A549 (cell line): Measurements from ENCODE around the gene SLC39A11. TPM values are rescaled to one million over a fixed set of nuclear protein-coding genes. Genes with fewer than 3 reads are reported as not detected.
A peak's percentile ranks its signal among the peaks of the same experiment; 100 is the strongest.

Source experiments
- ATAC-seq, 2 experiments: fragments of 200-7000 bp in 1 of 2; fragments of >200 bp in 1 of 2; cut with Nextera tagmentation in 1 of 2; cut with Tn5 transposase in 1 of 2; 3 replicates each; pipeline versions ENCODE4 v1.8.0 to v1.9.1; 2018 to 2020; ENCODE audit warnings: mild to moderate bottlenecking in 1 of 2, moderate library complexity in 1 of 2
- CTCF ChIA-PET: fragments of 300-600 bp; sonication (Branson Sonifier 250); formaldehyde crosslinking; extraction: SDS; loops from one replicate; lab custom pipeline; 2021; ENCODE audit warnings: antibody characterized with exemption, inconsistent platforms; lab: Yijun Ruan, JAX
- POLR2A ChIA-PET: fragments of 350-600 bp; formaldehyde crosslinking; extraction: SDS; loops from one replicate; lab custom pipeline; 2021; ENCODE audit warnings: antibody characterized with exemption, inconsistent platforms; lab: Yijun Ruan, JAX
- DNase-seq, 2 experiments: peaks; one replicate each; pipeline versions ENCODE4 v3.0.0 to v3.0.0-alpha.2; 2011 to 2016; ENCODE audit warnings: low read depth in 1 of 2, low spot score in 1 of 2
- FAIRE-seq: peaks from 2 replicates; lab custom pipeline; 2011; peaks lifted over from hg19 to GRCh38; lab: Jason Lieb, UNC
- H3K27ac ChIP-seq, 2 experiments: fragments of >200 bp; sonication (Bioruptor Twin); formaldehyde crosslinking; 3 replicates each; pipeline ENCODE4 v1.5.1; 2016 to 2017
- H3K4me1 ChIP-seq: fragments of >200 bp; sonication (Bioruptor Twin); formaldehyde crosslinking; 3 replicates; pipeline ENCODE4 v1.6.1; 2016
- H3K4me2 ChIP-seq: fragments of >200 bp; sonication (Bioruptor Twin); formaldehyde crosslinking; 3 replicates; pipeline ENCODE4 v1.6.1; 2016
- H3K4me3 ChIP-seq: fragments of >200 bp; sonication (Bioruptor Twin); formaldehyde crosslinking; 3 replicates; pipeline ENCODE4 v1.5.1; 2016
- H3K9me3 ChIP-seq: fragments of >200 bp; sonication (Bioruptor Twin); formaldehyde crosslinking; 3 replicates; pipeline ENCODE4 v1.6.1; 2016
- BHLHE40 ChIP-seq: IDR thresholded peaks from 2 replicates; pipeline ENCODE4 v1.6.1; 2012; ENCODE audit warnings: low read depth, low read length, inconsistent platforms
- CBX8 ChIP-seq: fragments of 200-600 bp; sonication (generic); IDR thresholded peaks from 2 replicates; pipeline ENCODE4 v1.6.1; 2016
- CEBPB ChIP-seq, 2 experiments: fragments of >200 bp in 1 of 2; sonication (Bioruptor Twin) in 1 of 2; formaldehyde crosslinking in 1 of 2; IDR thresholded peaks; 2 replicates each; pipeline ENCODE4 v1.6.1; 2012 to 2016
- CTCF ChIP-seq: fragments of >200 bp; sonication (Bioruptor Twin); formaldehyde crosslinking; IDR thresholded peaks from 3 replicates; pipeline ENCODE4 v1.5.1; 2016
- EHF ChIP-seq: fragments of 250-450 bp; sonication (Bioruptor Pico); IDR thresholded peaks from 2 replicates; pipeline ENCODE4 v1.5.0; 2020; ENCODE audit warnings: mild to moderate bottlenecking
- FOSL2 ChIP-seq, 2 experiments: fragments of 450-650 bp in 1 of 2; fragments of >200 bp in 1 of 2; sonication (Bioruptor Twin) in 1 of 2; formaldehyde crosslinking; IDR thresholded peaks; 2 replicates each; pipeline versions ENCODE4 v1.5.0 to v1.6.1; 2016 to 2020; ENCODE audit warnings: mild to moderate bottlenecking in 1 of 2, moderate library complexity in 1 of 2
- HDAC2 ChIP-seq: fragments of 200-600 bp; sonication (generic); IDR thresholded peaks from 2 replicates; pipeline ENCODE4 v1.6.1; 2016
- HOXA7 ChIP-seq: fragments of 250-450 bp; sonication (Bioruptor Pico); IDR thresholded peaks from 2 replicates; pipeline ENCODE4 v1.5.0; 2020; ENCODE audit warnings: mild to moderate bottlenecking, moderate library complexity
- HOXB13 ChIP-seq: fragments of 250-450 bp; sonication (Bioruptor Pico); IDR thresholded peaks from 2 replicates; pipeline ENCODE4 v1.5.0; 2020; ENCODE audit warnings: low read depth, mild to moderate bottlenecking, moderate library complexity
- HOXB5 ChIP-seq: fragments of 250-450 bp; sonication (Bioruptor Pico); IDR thresholded peaks from 2 replicates; pipeline ENCODE4 v1.5.0; 2020; ENCODE audit warnings: mild to moderate bottlenecking, moderate library complexity
- JUNB ChIP-seq: fragments of >200 bp; sonication (Bioruptor Twin); formaldehyde crosslinking; IDR thresholded peaks from 2 replicates; pipeline ENCODE4 v1.6.1; 2016
- KDM1A ChIP-seq: fragments of 200-600 bp; sonication (generic); IDR thresholded peaks from 2 replicates; pipeline ENCODE4 v1.6.1; 2016; ENCODE audit warnings: low read depth, mild to moderate bottlenecking
- MYC ChIP-seq: IDR thresholded peaks from 2 replicates; pipeline ENCODE4 v1.6.1; 2012; ENCODE audit warnings: mild to moderate bottlenecking, inconsistent platforms, low read length, improper control_type of control experiment, borderline replicate concordance
- NR3C1 ChIP-seq: fragments of >200 bp; sonication (Bioruptor Twin); formaldehyde crosslinking; IDR thresholded peaks from 3 replicates; pipeline ENCODE4 v1.6.1; 2017
- PHF8 ChIP-seq: fragments of 200-600 bp; sonication (generic); IDR thresholded peaks from 2 replicates; pipeline ENCODE4 v1.6.1; 2016; ENCODE audit warnings: low read depth, mild to moderate bottlenecking, antibody characterized with exemption, moderate library complexity, borderline replicate concordance
- RFX5 ChIP-seq: fragments of 450-650 bp; IDR thresholded peaks from 2 replicates; pipeline ENCODE4 v1.7.1; 2014; ENCODE audit warnings: antibody characterized with exemption, mild to moderate bottlenecking, moderate library complexity
- SMC3 ChIP-seq: fragments of >200 bp; sonication (Bioruptor Twin); formaldehyde crosslinking; IDR thresholded peaks from 3 replicates; pipeline ENCODE4 v1.6.1; 2018; ENCODE audit warnings: inconsistent platforms
- SREBF2 ChIP-seq: fragments of 450-650 bp; IDR thresholded peaks from 2 replicates; pipeline ENCODE4 v1.6.1; 2014; ENCODE audit warnings: mild to moderate bottlenecking, moderate library complexity
- ZNF302 ChIP-seq: fragments of 250-450 bp; sonication (Bioruptor Pico); IDR thresholded peaks from 2 replicates; pipeline ENCODE4 v1.9.0; 2021; ENCODE audit warnings: inconsistent platforms, mild to moderate bottlenecking, moderate library complexity
- ZSCAN20 ChIP-seq: fragments of 250-450 bp; sonication (Bioruptor Pico); IDR thresholded peaks from 2 replicates; pipeline ENCODE4 v1.8.0; 2022; ENCODE audit warnings: mild to moderate bottlenecking, moderate library complexity
- WGBS: methylation state at CpG from one replicate; pipeline ENCODE4 v1.1.6; 2017; ENCODE audit errors: missing lambda C conversion rate; 5-methylcytosine and 5-hydroxymethylcytosine counted together
- polyA plus RNA-seq, 4 experiments: library from polyadenylated mRNA; depleted of rRNA in 3 of 4; stranded (reverse); fragments of >200 nt; fragmentation: RNase III in 1 of 4; extraction: RNeasy Plus Mini Kit Qiagen cat#74134 plus additional on column Dnase treatment in 1 of 4; gene quantifications; 2 replicates in 3 of 4; 3 replicates in 1 of 4; pipeline ENCODE4 v1.2.3, GENCODE V29; 2011 to 2017
- TF ChIP-seq, protein P1 (sequence below): IDR thresholded peaks from 2 replicates; pipeline ENCODE4 v1.6.1; 2012; ENCODE audit warnings: low read depth, borderline replicate concordance

SLC39A11 gene
- polyA plus RNA-seq, 2 of the 4 experiments (the other 2 are of a cell fraction) = 18.4 to 25.2 TPM

GRCh38 chr17:72975509-72975908, 117.0 kb downstream of the SLC39A11 start:
- FAIRE-seq = no peak
- no peak overlapping the region for H3K27ac ChIP-seq
- ChIA-PET CTCF (interaction anchor here (4.2 kb wide), 1 partner anchor 10 kb away, joined by 21 read pairs; no protein-coding TSS in a partner anchor), POLR2A (no interaction called here)
- peaks cover 4% of the 10 kb centered on the region; the same call in 1 of the 3 replicates for H3K9me3 ChIP-seq
- no peak overlapping the region for H3K4me2 ChIP-seq
- H3K4me1 ChIP-seq = peaks cover 35% of the 10 kb centered on the region
- no peak overlapping the region for H3K4me3 ChIP-seq
- ATAC-seq = no peak
- no peak for DNase-seq
- no peak for TF ChIP-seq CTCF
- TF ChIP-seq SMC3 = no peak
- TF ChIP-seq KDM1A = no peak
- no peak for TF ChIP-seq RFX5
- no peak for TF ChIP-seq CBX8
- TF ChIP-seq ZSCAN20 (CRISPR knock-in tag) = no peak
- no peak for TF ChIP-seq HOXA7 (CRISPR knock-in tag)
- TF ChIP-seq NR3C1 = no peak
- TF ChIP-seq, all 56 proteins: peak for 0
- 95% methylated on average over 2 of the region's 2 CpGs for WGBS

DNA sequence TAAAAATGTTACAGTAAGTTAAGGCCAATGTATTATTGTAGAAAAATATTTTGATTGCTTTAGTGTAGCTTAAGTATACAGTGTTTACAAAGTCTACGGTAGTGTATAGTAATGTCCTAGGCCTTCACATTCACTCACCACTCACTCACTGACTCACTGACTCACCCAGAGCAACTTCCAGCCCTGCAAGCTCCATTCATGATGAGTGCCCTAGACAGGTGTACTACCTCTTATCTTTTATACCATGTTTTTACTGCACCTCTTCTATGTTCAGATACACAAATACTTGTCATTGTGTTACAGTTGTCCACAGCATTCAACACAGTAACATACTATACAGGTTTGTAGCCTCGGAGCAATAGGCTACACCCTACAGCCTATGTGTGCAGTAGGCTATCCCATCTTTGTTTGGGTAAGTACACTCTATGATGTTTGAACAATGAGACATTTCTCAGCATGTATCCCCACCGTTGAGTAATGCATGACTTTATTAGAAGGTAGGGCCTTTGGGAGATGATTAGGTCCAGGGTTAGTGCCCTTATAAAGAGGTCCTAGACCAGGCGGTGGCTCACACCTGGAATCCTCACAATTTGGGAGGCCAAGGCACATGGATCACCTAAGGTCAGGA, 117.8 kb downstream of the SLC39A11 start:
- Histone ChIP-seq H3K27ac (no peak overlapping the region), H3K9me3 (peaks cover 4% of the 10 kb centered on the region; the same call in 1 of the 3 replicates), H3K4me3 (no peak overlapping the region), H3K4me2 (peak overlapping the region; percentile 30; the same call in 2 of the 3 replicates), H3K4me1 (peaks cover 35% of the 10 kb centered on the region)
- peak in 1 of 2 experiments; percentile 55 for DNase-seq
- ChIA-PET POLR2A (interaction anchor here (0.6 kb wide), 1 partner anchor 247 kb away, joined by 4 read pairs; no protein-coding TSS in a partner anchor), CTCF (interaction anchor here (1.0 to 4.2 kb wide), 2 partner anchors 8 to 11 kb away, joined by 4 to 21 read pairs; no protein-coding TSS in a partner anchor)
- WGBS = 21% methylated on average over 4 of the region's 4 CpGs
- no peak for FAIRE-seq
- TF ChIP-seq HOXB5 = no peak
- TF ChIP-seq HOXB13 (CRISPR knock-in tag) = no peak
- no peak for TF ChIP-seq HDAC2
- TF ChIP-seq SREBF2 = no peak
- TF ChIP-seq BHLHE40 = no peak
- 0 out of 2 replicates have a peak, but pooled peaks have one; percentile 8 for TF ChIP-seq FOSL2 (IDR thresholded peaks at IDR 0.05)
- TF ChIP-seq FOSL2 (CRISPR knock-in tag; IDR thresholded peaks at IDR 0.05) = peak; percentile 58
- no peak for TF ChIP-seq MYC
- TF ChIP-seq EHF (CRISPR knock-in tag) = no peak
- no peak for TF ChIP-seq ZNF302 (CRISPR knock-in tag)
- TF ChIP-seq PHF8 = no peak
- peak in 1 of 2 experiments; percentile 51; a peak in 2 of 4 replicates for TF ChIP-seq CEBPB (IDR thresholded peaks at IDR 0.05)
- 0 out of 2 replicates have a peak, but pooled peaks have one; percentile 36 for TF ChIP-seq JUNB
- TF ChIP-seq, protein P1, sequence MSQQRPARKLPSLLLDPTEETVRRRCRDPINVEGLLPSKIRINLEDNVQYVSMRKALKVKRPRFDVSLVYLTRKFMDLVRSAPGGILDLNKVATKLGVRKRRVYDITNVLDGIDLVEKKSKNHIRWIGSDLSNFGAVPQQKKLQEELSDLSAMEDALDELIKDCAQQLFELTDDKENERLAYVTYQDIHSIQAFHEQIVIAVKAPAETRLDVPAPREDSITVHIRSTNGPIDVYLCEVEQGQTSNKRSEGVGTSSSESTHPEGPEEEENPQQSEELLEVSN = no peak
- TF ChIP-seq, all 56 proteins: peak for 3
- ATAC-seq = peak; percentile 71 to 82
